ENCODE measurements around the gene DNAL1. TPM values are rescaled to one million over a fixed set of nuclear protein-coding genes. Genes with fewer than 3 reads are reported as not detected.

Gene DNAL1
- total RNA-seq, 1 experiment from 2014 or later, result 14.6 TPM

DNA sequence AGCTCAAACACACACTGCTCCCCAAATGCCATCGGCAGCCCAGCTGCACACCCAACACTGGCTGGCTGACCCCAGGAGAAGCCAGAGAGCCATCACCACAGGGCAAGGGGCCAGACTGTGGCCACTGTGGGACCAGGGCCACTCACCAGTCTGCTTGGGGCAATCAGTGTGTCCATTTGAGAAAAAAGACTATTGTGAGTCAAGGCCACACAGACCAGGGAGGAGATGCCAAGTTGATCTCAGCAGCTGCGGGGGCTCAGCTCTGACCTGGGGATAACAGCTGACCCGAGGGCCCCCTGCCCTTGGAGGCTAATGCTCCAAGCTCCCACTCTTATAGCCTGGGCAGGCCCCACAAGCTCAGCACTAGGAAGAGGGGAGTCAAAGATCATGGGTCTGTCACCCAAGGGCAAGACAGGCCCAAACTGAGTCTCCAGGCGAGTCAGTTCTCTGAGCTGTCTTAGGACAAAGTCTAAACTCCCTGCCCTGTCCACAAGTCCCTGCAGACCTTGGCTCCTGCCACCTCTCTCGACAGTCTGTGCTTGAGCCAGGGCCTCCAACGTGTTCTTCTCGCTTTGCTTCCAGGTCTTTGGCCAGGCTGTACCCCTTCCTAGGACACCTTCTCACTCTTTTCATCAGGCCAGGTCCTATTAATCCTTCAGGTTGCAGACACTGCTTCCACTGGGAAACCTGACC lies 99.5 kb downstream of the DNAL1 start:
- no TSS peak for BruUV-seq (replicated peaks)
- Histone ChIP-seq H3K4me1 (ENCODE audit: control insufficient read depth in 1 of 2, insufficient read depth in 2 of 2, low read length in 2 of 2) (peaks cover 69 to 82% of the 10 kb centered on the region in 2 experiments), H3K9me2 (ENCODE audit: insufficient read depth) (no peaks in the 10 kb centered on the region), H3K4me3 (replicated peaks in 1 of 2; ENCODE audit: low read depth in 1 of 2, low read length in 2 of 2) (peak overlapping the region in 1 of 2 experiments; percentile 6; a peak in 1 of 4 replicates), H2AFZ (ENCODE audit: low read depth, low read length, poor library complexity, severe bottlenecking) (no peak overlapping the region), H3K4me2 (ENCODE audit: low read length) (peak overlapping the region; percentile 89), H3K36me3 (ENCODE audit: control insufficient read depth in 1 of 2, insufficient read depth in 2 of 2, low read length in 2 of 2) (no peaks in the 10 kb centered on the region), H4K20me1 (ENCODE audit: insufficient read depth) (peaks cover 3% of the 10 kb centered on the region; the same call in 1 of the 2 replicates), H3K9ac (ENCODE audit: low read length) (peak overlapping the region; percentile 42), H3K9me3 (ENCODE audit: control insufficient read depth in 1 of 2, insufficient read depth in 1 of 2, low read depth in 1 of 2, low read length in 2 of 2) (no peaks in the 10 kb centered on the region), H3K27me3 (ENCODE audit: insufficient read depth, low read length) (no peaks in the 10 kb centered on the region), H3K79me2 (ENCODE audit: insufficient read depth, low read length) (peaks cover 94% of the 10 kb centered on the region), H3K27ac (ENCODE audit: low read depth, low read length) (peak overlapping the region; percentile 51)
- TF ChIP-seq TCF7L2 (IDR thresholded peaks at IDR 0.05; ENCODE audit: borderline replicate concordance, extremely low read depth, insufficient read depth, insufficient read length), result no peak
- no peak for TF ChIP-seq SRF (IDR thresholded peaks at IDR 0.05; ENCODE audit: low read depth)
- TF ChIP-seq, protein P1, sequence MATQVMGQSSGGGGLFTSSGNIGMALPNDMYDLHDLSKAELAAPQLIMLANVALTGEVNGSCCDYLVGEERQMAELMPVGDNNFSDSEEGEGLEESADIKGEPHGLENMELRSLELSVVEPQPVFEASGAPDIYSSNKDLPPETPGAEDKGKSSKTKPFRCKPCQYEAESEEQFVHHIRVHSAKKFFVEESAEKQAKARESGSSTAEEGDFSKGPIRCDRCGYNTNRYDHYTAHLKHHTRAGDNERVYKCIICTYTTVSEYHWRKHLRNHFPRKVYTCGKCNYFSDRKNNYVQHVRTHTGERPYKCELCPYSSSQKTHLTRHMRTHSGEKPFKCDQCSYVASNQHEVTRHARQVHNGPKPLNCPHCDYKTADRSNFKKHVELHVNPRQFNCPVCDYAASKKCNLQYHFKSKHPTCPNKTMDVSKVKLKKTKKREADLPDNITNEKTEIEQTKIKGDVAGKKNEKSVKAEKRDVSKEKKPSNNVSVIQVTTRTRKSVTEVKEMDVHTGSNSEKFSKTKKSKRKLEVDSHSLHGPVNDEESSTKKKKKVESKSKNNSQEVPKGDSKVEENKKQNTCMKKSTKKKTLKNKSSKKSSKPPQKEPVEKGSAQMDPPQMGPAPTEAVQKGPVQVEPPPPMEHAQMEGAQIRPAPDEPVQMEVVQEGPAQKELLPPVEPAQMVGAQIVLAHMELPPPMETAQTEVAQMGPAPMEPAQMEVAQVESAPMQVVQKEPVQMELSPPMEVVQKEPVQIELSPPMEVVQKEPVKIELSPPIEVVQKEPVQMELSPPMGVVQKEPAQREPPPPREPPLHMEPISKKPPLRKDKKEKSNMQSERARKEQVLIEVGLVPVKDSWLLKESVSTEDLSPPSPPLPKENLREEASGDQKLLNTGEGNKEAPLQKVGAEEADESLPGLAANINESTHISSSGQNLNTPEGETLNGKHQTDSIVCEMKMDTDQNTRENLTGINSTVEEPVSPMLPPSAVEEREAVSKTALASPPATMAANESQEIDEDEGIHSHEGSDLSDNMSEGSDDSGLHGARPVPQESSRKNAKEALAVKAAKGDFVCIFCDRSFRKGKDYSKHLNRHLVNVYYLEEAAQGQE (IDR thresholded peaks at IDR 0.05; ENCODE audit: low read depth), result no peak
- TF ChIP-seq, protein P2, sequence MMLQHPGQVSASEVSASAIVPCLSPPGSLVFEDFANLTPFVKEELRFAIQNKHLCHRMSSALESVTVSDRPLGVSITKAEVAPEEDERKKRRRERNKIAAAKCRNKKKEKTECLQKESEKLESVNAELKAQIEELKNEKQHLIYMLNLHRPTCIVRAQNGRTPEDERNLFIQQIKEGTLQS (IDR thresholded peaks at IDR 0.05), result no peak
- TF ChIP-seq POLR2A (IDR thresholded peaks at IDR 0.05; ENCODE audit: borderline replicate concordance, extremely low read depth, insufficient read depth, insufficient read length), result no peak
- TF ChIP-seq ELF1 (IDR thresholded peaks at IDR 0.05; ENCODE audit: borderline replicate concordance, low read depth), result no peak
- no peak for TF ChIP-seq FOSL1 (IDR thresholded peaks at IDR 0.05; ENCODE audit: low read depth)
- TF ChIP-seq, protein P3, sequence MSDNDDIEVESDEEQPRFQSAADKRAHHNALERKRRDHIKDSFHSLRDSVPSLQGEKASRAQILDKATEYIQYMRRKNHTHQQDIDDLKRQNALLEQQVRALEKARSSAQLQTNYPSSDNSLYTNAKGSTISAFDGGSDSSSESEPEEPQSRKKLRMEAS (IDR thresholded peaks at IDR 0.05), result no peak
- TF ChIP-seq CBX3 (IDR thresholded peaks at IDR 0.05; ENCODE audit: low read depth), result no peak
- DNase-seq (ENCODE audit: low read depth, low spot score) (no peak), ATAC-seq (peak; percentile 2; the same call in 1 of the 2 replicates)
- ChIA-PET RAD21 (ENCODE audit: low non-redundant PET in 1 of 2, low total read pairs in 2 of 2, uncharacterized antibody in 2 of 2, unreplicated experiment in 2 of 2) (interaction anchor here in 1 of 2 experiments (2.3 kb wide), 1 partner anchor 14 kb away, joined by 6 read pairs; no protein-coding TSS in a partner anchor), CTCF (interaction anchor here (0.6 to 4.2 kb wide), 3 partner anchors 12 to 15 kb away, joined by 4 to 27 read pairs (median 8); a partner anchor contains a TSS), POLR2A (interaction anchor here (0.9 to 2.1 kb wide), 2 partner anchors 14 to 23 kb away, joined by 3 to 6 read pairs; no protein-coding TSS in a partner anchor)
- intact Hi-C loops (cut with micrococcal nuclease), result no loop called here
